WERI-Rb-1 (cell line): ENCODE data around the gene ENGASE.

Experiments used
- DNase-seq: peaks from one replicate; pipeline ENCODE4 v3.0.0-alpha.2; 2020
- H3K27ac ChIP-seq: fragments of 250-450 bp; sonication (Bioruptor Pico); 2 replicates; pipeline ENCODE4 v1.5.1; 2020; ENCODE audit warnings: mild to moderate bottlenecking, moderate library complexity
- H3K27me3 ChIP-seq: fragments of 250-450 bp; sonication (Bioruptor Pico); 2 replicates; pipeline ENCODE4 v1.5.1; 2021; ENCODE audit warnings: mild to moderate bottlenecking, low read depth, moderate library complexity; ENCODE audit not compliant: insufficient read depth, severe bottlenecking
- H3K36me3 ChIP-seq: fragments of 250-450 bp; sonication (Bioruptor Pico); 2 replicates; pipeline ENCODE4 v1.5.1; 2020; ENCODE audit warnings: mild to moderate bottlenecking, moderate library complexity
- H3K4me3 ChIP-seq: 2 replicates; pipeline ENCODE4 v1.5.1; 2011; ENCODE audit warnings: low read depth, mild to moderate bottlenecking, control low read depth, low read length
- H3K9me3 ChIP-seq: fragments of 250-450 bp; sonication (Bioruptor Pico); 2 replicates; pipeline ENCODE4 v1.5.1; 2021; ENCODE audit warnings: mild to moderate bottlenecking, moderate library complexity; ENCODE audit not compliant: severe bottlenecking
- TF ChIP-seq, protein P1 (sequence below): IDR thresholded peaks from 2 replicates; pipeline ENCODE4 v1.5.1; 2011; ENCODE audit warnings: low read depth, mild to moderate bottlenecking, control low read depth, inconsistent platforms, low read length

ENGASE gene

DNA sequence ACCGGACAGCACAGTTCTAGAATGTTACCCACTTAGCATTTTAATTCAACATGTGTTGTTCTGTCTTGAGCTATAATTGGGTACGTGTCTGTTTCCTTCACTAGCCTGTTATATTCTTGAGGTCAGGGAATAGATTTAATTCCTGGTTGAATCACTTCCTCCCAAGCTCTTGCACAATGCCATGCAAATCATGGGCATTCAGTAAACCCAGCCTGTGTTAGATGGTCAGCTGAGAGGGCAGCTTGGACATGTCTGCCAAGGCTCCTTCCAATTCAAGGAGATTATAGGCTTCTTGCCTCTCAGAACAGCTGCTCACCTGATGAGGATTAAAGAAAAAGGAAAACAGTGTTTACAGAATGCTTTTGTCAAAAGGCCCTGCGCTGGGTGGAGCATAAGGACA is 38.0 kb upstream of the ENGASE start:
- H3K36me3 ChIP-seq: no peaks in the 10 kb centered on the region
- H3K27me3 ChIP-seq: no peaks in the 10 kb centered on the region
- peak overlapping the region; percentile 56 for H3K27ac ChIP-seq
- no peak overlapping the region for H3K4me3 ChIP-seq
- H3K9me3 ChIP-seq: no peaks in the 10 kb centered on the region
- TF ChIP-seq, protein P1, sequence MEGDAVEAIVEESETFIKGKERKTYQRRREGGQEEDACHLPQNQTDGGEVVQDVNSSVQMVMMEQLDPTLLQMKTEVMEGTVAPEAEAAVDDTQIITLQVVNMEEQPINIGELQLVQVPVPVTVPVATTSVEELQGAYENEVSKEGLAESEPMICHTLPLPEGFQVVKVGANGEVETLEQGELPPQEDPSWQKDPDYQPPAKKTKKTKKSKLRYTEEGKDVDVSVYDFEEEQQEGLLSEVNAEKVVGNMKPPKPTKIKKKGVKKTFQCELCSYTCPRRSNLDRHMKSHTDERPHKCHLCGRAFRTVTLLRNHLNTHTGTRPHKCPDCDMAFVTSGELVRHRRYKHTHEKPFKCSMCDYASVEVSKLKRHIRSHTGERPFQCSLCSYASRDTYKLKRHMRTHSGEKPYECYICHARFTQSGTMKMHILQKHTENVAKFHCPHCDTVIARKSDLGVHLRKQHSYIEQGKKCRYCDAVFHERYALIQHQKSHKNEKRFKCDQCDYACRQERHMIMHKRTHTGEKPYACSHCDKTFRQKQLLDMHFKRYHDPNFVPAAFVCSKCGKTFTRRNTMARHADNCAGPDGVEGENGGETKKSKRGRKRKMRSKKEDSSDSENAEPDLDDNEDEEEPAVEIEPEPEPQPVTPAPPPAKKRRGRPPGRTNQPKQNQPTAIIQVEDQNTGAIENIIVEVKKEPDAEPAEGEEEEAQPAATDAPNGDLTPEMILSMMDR: no peak
- peak; percentile 67 for DNase-seq

DNA sequence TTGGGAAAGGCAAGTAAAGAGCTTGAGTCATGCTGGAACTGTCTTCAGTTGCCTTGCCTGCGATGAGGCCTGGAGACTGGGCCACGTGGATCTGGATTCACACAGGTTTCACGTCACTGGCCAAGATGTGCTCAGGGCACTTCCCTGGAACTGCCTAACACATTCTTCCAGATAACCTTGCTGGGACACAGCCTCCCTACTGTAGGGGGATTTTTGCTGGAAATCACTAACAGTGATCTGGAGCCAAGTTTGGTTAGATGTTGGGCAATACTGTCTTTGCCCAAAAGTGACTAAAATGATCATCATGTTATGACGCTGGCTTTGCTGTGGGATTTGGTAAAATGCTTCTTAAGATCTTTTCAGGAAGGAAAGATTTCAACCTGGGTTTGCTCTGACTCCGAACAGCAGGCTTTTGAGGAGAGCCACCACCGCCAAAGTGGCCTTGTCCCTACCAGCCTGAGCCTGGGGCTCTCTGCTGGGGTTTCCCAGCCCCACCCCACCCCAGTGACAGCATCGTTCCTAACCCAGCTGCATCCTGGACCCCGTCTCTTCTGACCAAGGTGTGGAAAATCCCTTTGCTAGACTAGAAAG is 36.0 kb upstream of the ENGASE start:
- Histone ChIP-seq H3K36me3 (no peaks in the 10 kb centered on the region), H3K4me3 (no peak overlapping the region), H3K27ac (no peak overlapping the region), H3K27me3 (no peaks in the 10 kb centered on the region), H3K9me3 (no peaks in the 10 kb centered on the region)
- TF ChIP-seq, protein P1: no peak
- no peak for DNase-seq

DNA sequence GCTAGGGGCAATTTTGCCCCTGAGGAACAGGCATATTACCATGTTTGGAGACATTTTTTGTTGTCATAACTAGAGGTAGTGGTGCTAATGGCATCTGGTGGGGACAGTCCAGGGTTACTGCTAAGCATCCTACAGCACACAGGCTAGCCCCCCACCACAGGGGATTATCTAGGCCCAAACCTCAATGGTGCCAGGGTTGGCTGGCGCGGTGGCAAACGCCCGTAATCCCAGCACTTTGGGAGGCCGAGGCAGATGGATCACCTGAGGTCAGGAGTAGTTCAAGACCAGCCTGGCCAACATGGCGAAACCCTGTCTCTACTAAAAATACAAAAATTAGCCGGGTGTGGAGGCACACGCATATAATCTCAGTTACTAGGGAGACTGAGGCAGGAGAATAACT is 35.5 kb upstream of the ENGASE start:
- Histone ChIP-seq H3K27me3 (no peaks in the 10 kb centered on the region), H3K9me3 (no peaks in the 10 kb centered on the region), H3K4me3 (no peak overlapping the region), H3K36me3 (no peaks in the 10 kb centered on the region), H3K27ac (no peak overlapping the region)
- TF ChIP-seq, protein P1: no peak
- no peak for DNase-seq

DNA sequence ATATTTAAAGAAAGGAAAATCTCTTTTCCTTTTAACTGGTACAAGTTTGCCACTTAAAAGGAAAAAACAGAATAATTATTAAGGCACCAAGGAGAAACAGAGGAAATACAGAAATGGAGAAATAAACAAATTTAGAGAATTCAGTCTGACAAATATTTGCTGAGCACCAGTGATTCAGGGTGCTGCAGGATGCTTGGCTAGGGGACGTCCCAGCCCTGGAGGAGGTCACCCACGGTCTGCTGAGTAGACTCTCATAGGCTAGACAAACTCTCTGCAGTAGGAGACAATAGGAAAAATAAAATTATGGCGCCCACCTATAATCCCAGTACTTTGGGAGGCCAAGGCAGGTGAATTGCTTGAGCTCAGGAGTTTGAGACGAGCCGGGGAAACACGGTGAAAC is 34.7 kb upstream of the ENGASE start:
- DNase-seq: no peak
- Histone ChIP-seq H3K4me3 (no peak overlapping the region), H3K36me3 (no peaks in the 10 kb centered on the region), H3K27me3 (no peaks in the 10 kb centered on the region), H3K9me3 (no peaks in the 10 kb centered on the region), H3K27ac (no peak overlapping the region)
- TF ChIP-seq, protein P1: no peak

DNA sequence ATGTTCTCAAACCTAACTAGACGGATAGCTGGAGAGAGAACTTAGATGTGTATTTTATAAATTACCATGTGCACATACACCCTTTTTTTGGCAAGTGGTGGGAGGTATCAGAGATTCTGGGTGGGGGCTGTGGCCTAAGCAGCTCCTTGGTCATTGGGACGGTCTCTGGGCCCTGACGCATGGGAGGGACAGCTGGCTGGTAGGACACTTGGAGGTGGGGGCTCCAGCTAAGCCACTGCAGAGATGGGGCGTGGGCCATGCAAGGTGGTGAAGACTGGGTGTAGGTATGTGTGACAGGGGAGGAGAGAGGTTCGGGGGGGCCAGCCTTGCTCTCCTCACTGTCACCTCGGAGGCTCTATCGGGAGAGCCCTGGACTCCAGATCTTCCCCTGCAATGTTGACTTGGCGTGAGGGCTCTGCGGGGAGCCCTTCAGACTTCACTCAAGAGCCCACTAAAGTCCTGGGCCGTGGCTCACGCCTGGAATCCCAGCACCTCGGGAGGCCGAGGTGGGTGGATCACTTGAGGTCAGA is 33.5 kb upstream of the ENGASE start:
- no peak for DNase-seq
- Histone ChIP-seq H3K36me3 (no peaks in the 10 kb centered on the region), H3K9me3 (no peaks in the 10 kb centered on the region), H3K27me3 (no peaks in the 10 kb centered on the region), H3K4me3 (no peak overlapping the region), H3K27ac (no peak overlapping the region)
- TF ChIP-seq, protein P1: no peak
